ENCODE results near the gene HOXD4. TPM values are rescaled to one million over a fixed set of nuclear protein-coding genes. Genes with fewer than 3 reads are reported as not detected.

Gene HOXD4
- polyA plus RNA-seq, 1 donor: 60.4 TPM

DNA sequence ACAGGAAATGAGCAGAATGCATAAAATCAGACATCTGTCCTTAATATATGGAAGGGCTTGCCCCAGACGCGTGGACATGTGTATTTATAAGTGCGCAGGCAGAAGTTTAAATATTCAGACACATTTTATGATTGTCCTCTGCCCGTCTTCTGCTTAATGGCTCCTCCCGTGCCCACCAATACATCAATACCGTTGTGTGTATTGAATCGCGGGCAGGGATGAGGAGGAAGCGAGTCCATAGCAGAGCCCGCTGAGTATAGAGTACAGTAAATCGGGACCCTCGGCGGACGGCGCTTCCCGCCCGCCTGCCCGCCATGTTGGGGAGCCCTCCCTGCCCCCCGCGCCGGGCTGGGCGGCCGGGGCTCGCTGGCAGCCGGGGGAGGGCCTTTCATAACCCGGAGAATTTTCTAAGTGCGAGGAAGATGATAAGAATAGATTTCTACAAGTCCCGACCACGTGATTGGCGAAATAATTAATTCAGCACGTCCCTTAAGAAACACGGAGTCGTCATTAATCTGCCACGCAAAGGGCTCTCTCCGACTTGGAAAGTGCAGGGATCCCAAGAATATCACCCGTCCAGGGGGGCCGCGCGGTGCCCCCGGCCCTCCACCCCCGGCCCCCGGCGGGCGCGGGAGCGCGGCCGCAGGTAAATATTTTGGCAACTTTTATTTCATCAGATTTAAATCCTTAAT lies 5.6 kb downstream of the HOXD4 start, which contains the start of gene HOXD3:
Gene HOXD3 (plus strand): TSS at position 501 of the 692 bp plus-strand sequence. CDS start 11,808 bp downstream, outside the sequence.
- peak; percentile 71 for DNase-seq

- peak; percentile 74 for DNase-seq
Observed at GRCh38 chr2:176157499-176158185, 6.3 kb downstream of the HOXD4 start.

GRCh38 chr2:176158186-176158591 lies 6.8 kb downstream of the HOXD4 start:
- DNase-seq: peak; percentile 38

- peak; percentile 83 for DNase-seq
Observed at GRCh38 chr2:176158855-176159662, 7.7 kb downstream of the HOXD4 start.

- DNase-seq: no peak
Observed at GRCh38 chr2:176159663-176160250, 8.4 kb downstream of the HOXD4 start.

DNA sequence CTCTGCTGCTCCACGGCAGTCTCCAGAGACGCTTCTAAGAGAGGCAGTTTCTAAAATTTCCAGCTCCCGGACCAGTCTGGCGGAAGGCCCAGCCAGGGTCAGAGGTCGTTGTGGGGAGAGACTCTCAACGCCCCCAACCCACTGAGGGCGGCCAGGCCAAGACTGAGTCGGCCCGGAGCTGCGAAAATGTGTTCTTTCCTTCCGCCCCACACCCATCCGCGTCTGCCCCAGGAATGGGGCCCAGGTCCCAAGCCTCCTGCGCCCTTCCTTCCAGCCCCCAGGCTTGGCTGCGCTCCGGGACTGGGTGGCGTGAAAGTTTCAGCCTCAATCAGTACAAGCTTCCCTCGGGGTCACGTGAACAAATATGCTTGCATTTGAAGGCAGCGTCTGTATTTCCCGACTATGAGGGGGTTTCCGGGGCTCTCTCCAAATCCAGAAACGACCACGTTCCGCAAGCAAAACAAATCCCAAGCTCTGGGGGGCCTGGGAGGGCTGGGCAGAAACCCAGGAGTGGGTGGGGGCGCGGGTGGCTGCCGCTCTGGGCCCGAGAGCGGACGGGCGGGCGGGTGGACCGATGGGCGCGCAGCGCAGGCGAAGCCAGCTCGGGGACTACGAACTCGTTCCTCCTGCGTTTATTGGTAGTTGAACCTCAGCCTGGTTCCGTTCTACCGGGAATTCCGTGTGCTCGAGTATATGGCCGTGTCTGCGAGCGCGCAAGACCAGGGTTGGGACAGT lies 9.1 kb downstream of the HOXD4 start:
- peak; percentile 55 for DNase-seq

GRCh38 chr2:176160986-176161824 lies 9.9 kb downstream of the HOXD4 start:
- peak; percentile 32 for DNase-seq

DNA sequence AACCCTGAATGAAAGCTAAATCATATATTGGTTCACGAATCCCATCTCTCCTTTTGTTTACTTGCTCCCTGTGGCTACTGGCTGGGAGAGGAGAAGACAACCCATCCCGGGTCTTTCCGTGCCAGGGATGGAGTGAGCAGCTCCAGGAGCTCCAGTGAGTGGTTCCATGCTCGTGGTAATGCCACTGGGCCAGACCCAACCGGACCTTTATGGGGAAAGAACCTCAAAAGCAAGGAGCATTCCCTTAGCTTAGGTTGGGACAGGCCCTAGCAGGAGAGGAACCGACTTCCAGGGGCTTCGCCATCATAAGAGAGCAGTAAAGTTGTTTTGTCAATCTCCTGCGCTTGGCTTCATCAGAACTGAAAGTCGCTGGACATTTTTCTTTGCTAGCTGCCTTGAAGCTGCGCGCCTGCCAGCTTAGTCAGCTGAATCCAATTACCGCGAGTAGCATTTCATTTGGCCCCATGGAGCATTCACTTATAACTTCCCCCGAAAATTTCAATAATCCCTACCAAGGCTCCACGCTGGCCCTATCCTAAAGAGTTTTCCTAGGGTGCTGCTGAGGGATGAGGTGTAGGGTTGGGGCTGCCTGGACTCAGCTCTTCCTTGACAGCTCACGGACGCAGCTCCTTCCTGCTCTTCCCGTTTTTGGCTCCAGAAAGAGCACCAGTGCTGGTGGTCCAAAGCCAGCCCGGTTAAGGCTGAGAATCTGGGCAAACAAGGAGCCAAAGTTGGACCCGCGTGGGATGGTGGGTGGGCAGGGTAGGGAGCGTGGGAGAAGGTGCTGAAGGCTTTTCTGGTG lies 10.7 kb downstream of the HOXD4 start:
- peak; percentile 75 for DNase-seq

DNA sequence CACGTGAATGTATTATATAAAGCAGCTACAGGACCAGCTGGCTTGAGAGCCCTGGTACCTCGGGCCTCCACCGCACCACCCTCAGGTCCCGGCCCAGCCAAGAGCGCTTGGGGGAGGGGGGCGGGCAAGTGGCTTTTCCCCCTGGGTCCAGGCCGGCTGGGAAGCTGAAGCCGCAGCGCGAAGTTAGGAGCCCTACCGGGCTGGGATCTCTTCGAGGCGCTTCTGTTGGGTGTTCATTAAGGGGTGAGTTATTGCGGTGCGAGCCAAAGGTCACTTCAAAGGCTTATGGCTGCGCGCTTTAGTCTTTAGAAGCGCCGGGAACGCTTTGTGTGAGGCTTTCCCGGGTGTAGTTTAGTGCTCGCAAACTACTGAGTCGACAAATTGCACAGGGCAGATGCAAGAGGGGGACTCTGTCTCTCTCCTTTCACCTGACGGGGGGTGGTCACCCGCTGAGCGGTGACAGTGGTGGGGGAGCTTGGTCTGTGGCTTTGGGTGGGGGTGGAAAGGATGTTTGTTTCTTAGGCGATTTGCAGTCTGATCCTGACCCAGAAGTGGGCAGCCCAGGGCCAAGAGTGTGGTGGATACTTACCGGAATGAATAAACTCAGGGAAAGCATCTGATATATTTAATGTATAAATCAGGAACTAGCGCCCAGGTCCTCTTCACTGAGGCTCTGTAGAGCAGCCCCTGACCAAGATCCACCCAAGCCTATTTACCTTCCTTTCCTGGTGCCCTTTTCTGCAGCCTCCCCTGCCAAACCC lies 11.7 kb downstream of the HOXD4 start:
- peak; percentile 92 for DNase-seq

GRCh38 chr2:176163672-176164056 lies 12.3 kb downstream of the HOXD4 start:
- no peak for DNase-seq

GRCh38 chr2:176164201-176164600 lies 12.9 kb downstream of the HOXD4 start:
- DNase-seq: no peak

- DNase-seq: peak; percentile 79
Observed at GRCh38 chr2:176164611-176165369, 13.4 kb downstream of the HOXD4 start.

GRCh38 chr2:176165370-176166050 lies 14.2 kb downstream of the HOXD4 start:
- DNase-seq: peak; percentile 69

- DNase-seq: no peak
Observed at GRCh38 chr2:176166272-176166671, 14.9 kb downstream of the HOXD4 start.

- no peak for DNase-seq
Observed at GRCh38 chr2:176167398-176167797, 16.0 kb downstream of the HOXD4 start.

- no peak for DNase-seq
Observed at GRCh38 chr2:176169181-176169580, 17.8 kb downstream of the HOXD4 start.

DNA sequence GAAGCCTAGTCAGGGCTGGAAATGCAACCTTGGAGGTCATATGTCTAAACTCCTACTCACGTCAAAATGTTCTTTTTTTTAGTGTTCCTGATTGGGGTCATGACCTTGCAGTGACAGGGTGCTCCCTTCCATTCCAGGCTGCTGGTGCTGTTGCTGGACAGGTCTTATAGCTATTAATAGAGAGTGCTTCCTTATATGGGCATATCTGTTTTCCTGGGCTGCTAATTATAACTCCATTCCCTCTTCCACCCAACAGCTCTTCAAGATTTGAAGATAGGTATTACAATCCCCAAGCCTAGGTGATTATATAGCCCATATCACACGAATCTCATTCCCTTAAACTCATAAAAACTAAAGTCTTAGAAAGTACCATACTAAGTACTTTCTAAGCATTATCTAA lies 18.4 kb downstream of the HOXD4 start:
- DNase-seq: no peak

Data from left kidney (tissue), 2 donors.